OCI-LY7 (cell line): ENCODE measurements around the gene KNCN.

Source experiments
- CTCF ChIP-seq: fragments of 200-600 bp; sonication (generic); conservative IDR thresholded peaks from 2 replicates; pipeline ENCODE4 v1.5.1; 2014; ENCODE audit warnings: mild to moderate bottlenecking, antibody characterized with exemption, low read length, moderate library complexity, mixed read lengths
- EZH2phosphoT487 ChIP-seq: fragments of 200-600 bp; sonication (generic); IDR thresholded peaks from 2 replicates; pipeline ENCODE4 v1.6.1; 2018; ENCODE audit warnings: low read depth, borderline replicate concordance, mild to moderate bottlenecking, mixed run types, antibody characterized with exemption, low read length, moderate library complexity, mixed read lengths

GRCh38 chr1:46575300-46575699, 23.9 kb upstream of the KNCN start:
- TF ChIP-seq CTCF (no peak), EZH2phosphoT487 (no peak)
